ENCODE measurements around the gene COL16A1.

Gene COL16A1

DNA sequence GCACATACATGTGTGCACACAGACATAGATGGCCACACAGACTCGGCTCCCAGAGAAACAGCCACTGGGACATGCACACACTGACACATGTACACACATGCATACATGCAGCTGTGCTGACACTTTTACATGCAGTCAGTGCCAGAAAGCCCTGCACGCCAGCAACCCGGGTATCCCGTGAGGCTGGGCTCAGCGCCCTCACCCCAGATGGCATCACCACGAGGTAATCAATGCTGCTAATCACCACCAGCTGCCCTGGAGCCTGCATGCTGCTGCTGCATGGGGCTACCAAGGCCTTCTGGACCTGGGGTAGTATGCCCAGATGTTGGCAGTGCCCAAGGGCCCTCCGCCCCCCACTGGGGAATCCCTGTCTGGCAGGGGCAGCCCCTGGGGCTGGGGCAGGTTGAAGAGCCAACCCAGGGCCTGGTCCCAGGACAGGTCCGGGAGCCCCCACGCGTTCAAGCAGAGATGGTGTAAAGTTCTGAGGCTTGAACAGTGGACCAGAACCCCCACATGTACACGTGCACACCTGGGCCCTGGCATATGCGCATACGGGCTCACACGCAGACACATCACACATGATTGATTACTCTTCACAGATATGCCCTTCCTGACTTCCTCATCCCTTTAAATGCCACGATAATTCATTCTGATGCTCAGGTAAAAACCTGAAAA lies 2.7 kb upstream of the COL16A1 start:
- Histone ChIP-seq H3K9ac (ENCODE audit: insufficient read length, low read depth) (no peak overlapping the region), H3K9me3 (ENCODE audit: insufficient read depth, low read length) (no peaks in the 10 kb centered on the region), H3K36me3 (ENCODE audit: insufficient read depth, insufficient read length, low read length) (no peaks in the 10 kb centered on the region), H3K4me1 (ENCODE audit: insufficient read depth, insufficient read length) (peaks cover 25% of the 10 kb centered on the region), H3K4me3 (ENCODE audit: insufficient read length, low read depth) (no peak overlapping the region), H3K27me3 (ENCODE audit: insufficient read depth, insufficient read length) (no peaks in the 10 kb centered on the region)
- DNase-seq (ENCODE audit: low read depth, low spot score): no peak
- TF ChIP-seq ZNF274 (IDR thresholded peaks at IDR 0.05; ENCODE audit: low read depth, low read length) (no peak), YY1 (IDR thresholded peaks at IDR 0.05; ENCODE audit: insufficient read depth, insufficient read length) (no peak), SUZ12 (IDR thresholded peaks at IDR 0.05; ENCODE audit: extremely low read depth, insufficient read depth, insufficient read length) (no peak)

DNA sequence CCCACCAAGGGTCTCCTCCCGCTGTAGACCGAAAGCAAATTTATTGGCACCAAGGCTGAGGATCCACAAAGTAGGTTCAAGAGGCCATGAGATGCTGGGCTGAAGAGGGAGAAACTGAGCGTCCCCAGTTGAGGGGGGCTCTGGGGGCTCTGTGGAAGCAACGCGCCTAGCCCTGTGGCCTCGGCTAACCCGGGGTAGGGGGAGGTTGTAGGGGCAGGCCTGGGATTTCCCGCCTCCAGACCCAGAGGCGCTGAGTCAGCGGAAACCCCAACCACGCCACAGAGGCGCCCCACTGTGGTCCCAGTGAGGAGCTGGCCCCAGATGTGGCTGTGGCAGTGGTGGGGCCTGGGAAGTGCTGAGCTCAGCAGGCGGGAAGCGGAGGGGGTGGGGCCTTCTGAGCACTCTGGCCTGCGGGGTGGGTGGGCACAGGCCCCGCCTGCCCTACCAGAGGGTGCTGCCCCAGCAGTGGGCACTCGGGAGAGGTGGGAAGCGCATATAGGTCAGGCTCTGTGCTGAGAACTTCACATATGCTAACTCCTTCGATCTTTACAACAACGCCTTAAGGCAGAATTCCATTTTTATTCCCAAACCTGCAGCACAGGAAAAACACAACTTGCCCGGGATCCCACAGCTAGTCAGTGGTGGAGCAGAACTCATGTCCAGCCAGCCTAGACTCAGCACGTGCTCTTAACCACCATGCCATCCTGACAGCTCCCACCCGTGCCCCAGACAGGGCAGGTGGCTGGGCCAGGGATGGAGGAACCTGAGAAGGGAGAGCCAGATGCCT lies 1.5 kb upstream of the COL16A1 start:
- Histone ChIP-seq H3K9me3 (ENCODE audit: insufficient read depth, low read length) (no peaks in the 10 kb centered on the region), H3K36me3 (ENCODE audit: insufficient read depth, insufficient read length, low read length) (no peaks in the 10 kb centered on the region), H3K4me1 (ENCODE audit: insufficient read depth, insufficient read length) (peaks cover 37% of the 10 kb centered on the region), H3K9ac (ENCODE audit: insufficient read length, low read depth) (peak overlapping the region; percentile 52), H3K4me3 (ENCODE audit: insufficient read length, low read depth) (no peak overlapping the region), H3K27me3 (ENCODE audit: insufficient read depth, insufficient read length) (no peaks in the 10 kb centered on the region)
- peak; percentile 63 for DNase-seq (ENCODE audit: low read depth, low spot score)
- TF ChIP-seq SUZ12 (IDR thresholded peaks at IDR 0.05; ENCODE audit: extremely low read depth, insufficient read depth, insufficient read length) (no peak), YY1 (IDR thresholded peaks at IDR 0.05; ENCODE audit: insufficient read depth, insufficient read length) (no peak), ZNF274 (IDR thresholded peaks at IDR 0.05; ENCODE audit: low read depth, low read length) (no peak)

DNA sequence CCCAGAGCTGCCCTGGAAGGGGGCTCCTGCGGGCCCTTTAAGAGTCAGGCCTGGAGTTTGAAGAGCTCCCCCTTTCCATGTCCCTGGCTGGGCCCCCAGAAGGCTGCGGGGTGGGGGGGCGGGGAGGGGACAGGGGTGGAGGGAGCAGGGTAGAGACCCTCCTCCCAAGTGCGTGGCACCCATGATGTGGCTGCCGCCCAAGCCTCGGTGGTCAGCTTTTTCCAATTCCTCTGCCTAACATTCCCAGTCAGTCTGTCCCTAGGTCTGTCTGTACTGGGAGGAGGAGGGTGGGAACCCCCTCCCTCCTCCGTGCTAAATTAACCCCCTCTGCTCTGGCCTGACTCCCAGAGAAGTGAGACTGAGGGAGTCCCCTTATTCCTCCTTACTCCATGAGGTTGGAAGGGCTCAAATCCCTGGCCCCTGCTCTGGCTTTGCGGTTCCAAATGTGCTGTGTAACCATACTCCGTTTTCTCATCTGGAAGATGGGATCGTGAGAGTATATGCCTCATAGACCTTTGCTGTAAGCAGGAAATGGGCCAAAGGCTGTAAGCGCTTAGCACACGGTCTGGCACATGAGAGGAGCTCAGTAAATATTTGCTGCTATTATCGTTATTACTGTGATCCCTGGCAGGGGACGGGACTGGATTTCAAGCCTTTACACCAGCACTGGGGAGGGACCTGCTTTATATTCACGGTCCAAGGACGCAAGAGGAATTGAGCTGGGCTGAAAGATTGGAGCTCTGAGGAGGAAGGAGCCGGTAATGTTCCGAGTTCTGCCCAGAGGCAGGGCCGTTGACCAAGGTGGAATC lies 658 bp upstream of the COL16A1 start:
- no peak overlapping the region for H3K4me3 ChIP-seq (ENCODE audit: insufficient read length, low read depth)
- no peaks in the 10 kb centered on the region for H3K9me3 ChIP-seq (ENCODE audit: insufficient read depth, low read length)
- H3K36me3 ChIP-seq (ENCODE audit: insufficient read depth, insufficient read length, low read length): no peaks in the 10 kb centered on the region
- peaks cover 42% of the 10 kb centered on the region for H3K4me1 ChIP-seq (ENCODE audit: insufficient read depth, insufficient read length)
- DNase-seq (ENCODE audit: low read depth, low spot score): no peak
- H3K9ac ChIP-seq (ENCODE audit: insufficient read length, low read depth): peak overlapping the region; percentile 52
- TF ChIP-seq SUZ12 (IDR thresholded peaks at IDR 0.05; ENCODE audit: extremely low read depth, insufficient read depth, insufficient read length) (no peak), ZNF274 (IDR thresholded peaks at IDR 0.05; ENCODE audit: low read depth, low read length) (no peak), YY1 (IDR thresholded peaks at IDR 0.05; ENCODE audit: insufficient read depth, insufficient read length) (no peak)
- H3K27me3 ChIP-seq (ENCODE audit: insufficient read depth, insufficient read length): no peaks in the 10 kb centered on the region

DNA sequence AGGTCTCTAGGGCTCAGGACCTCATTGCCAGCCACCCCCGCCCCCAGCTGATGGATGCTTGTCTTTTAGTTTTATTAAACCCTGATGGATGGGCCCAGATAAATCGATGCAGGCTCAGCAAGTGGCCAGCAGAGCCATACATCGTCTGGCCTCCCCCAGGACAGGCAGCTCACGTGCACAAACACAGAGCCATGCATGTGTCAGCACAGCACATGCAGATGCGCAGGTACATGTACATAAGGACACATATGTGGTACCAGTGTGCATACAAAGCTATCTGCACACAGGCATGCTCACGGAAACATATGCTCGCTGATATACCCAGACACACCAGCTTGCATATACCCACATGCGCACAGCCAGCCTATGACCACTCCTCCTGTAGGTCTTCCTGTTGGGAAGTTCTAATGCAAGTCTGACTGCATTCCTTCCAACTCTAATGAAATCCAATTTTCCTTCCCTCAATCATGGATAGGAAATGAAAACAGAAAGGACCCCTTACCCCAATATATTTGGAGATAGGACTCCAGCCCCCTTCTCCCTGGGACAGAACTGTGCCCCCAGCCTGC lies 897 bp downstream of the COL16A1 start:
- no peak overlapping the region for H3K4me3 ChIP-seq (ENCODE audit: insufficient read length, low read depth)
- no peak for DNase-seq (ENCODE audit: low read depth, low spot score)
- H3K4me1 ChIP-seq (ENCODE audit: insufficient read depth, insufficient read length): peaks cover 42% of the 10 kb centered on the region
- H3K27me3 ChIP-seq (ENCODE audit: insufficient read depth, insufficient read length): no peaks in the 10 kb centered on the region
- H3K36me3 ChIP-seq (ENCODE audit: insufficient read depth, insufficient read length, low read length): no peaks in the 10 kb centered on the region
- no peaks in the 10 kb centered on the region for H3K9me3 ChIP-seq (ENCODE audit: insufficient read depth, low read length)
- H3K9ac ChIP-seq (ENCODE audit: insufficient read length, low read depth): no peak overlapping the region
- TF ChIP-seq ZNF274 (IDR thresholded peaks at IDR 0.05; ENCODE audit: low read depth, low read length): no peak
- no peak for TF ChIP-seq SUZ12 (IDR thresholded peaks at IDR 0.05; ENCODE audit: extremely low read depth, insufficient read depth, insufficient read length)
- no peak for TF ChIP-seq YY1 (IDR thresholded peaks at IDR 0.05; ENCODE audit: insufficient read depth, insufficient read length)

DNA sequence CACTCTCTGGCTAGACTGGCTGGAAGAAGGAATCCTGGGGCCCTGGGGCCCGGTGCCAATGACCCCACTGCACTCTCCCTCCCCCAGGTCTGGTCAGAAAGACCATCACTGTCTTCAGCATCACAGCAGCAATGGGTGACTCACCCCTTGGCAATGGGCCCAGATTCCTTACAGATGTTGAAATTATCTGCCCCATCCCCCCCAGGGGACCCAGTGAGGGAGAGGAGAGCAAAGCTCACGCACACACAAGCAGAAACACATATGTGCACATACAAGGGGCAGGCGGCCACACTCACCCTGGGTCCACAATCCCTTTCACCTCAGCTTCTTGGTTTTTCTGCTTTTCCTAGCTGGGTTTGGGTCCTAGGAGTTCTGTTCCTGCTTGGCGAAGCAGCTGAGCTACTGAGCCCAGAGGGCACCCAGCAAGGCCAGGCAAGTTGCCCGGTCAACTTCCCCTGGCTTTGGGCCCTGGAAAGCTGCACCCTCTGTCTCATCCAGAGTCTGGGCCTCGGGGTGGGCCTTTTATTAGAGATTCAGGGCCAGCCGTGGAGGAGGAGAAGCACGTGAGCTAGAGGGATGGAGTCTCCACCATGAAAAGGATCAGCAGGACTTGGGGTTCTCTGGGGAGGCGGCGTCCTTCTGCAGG lies 2.6 kb downstream of the COL16A1 start:
- no peak overlapping the region for H3K9ac ChIP-seq (ENCODE audit: insufficient read length, low read depth)
- H3K27me3 ChIP-seq (ENCODE audit: insufficient read depth, insufficient read length): no peaks in the 10 kb centered on the region
- DNase-seq (ENCODE audit: low read depth, low spot score): peak; percentile 55

DNA sequence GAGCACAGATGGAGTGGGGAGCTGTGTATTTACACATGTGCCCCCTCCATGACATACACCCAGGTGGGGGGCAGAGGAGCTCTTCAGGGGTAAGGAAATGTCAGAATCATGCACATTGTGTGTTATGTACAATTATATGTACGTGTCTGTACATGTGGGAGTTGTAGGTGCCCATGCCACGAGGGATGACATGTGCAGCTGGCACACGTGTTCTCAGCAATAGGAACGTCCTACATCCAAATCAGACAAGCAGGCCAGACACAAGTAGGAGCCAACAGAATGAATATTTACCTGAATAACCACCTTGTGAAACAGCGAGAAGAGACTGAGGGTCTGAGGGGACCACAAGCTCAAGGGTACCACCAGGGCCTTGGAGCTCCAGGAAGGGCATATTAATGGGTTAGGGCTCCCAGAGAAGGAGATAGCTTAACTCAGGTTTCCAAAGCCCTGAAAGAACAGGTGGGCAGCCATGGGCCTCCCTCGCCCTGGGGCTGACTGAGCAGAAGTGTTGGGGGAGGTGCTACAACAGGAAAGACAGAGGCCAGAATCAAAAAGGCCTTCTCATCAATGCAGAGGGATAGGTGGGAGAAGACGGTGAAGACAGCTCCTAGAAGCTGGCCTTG lies 3.2 kb downstream of the COL16A1 start:
- H3K4me1 ChIP-seq (ENCODE audit: insufficient read depth, insufficient read length): peaks cover 49% of the 10 kb centered on the region
- no peak for DNase-seq (ENCODE audit: low read depth, low spot score)
- no peaks in the 10 kb centered on the region for H3K36me3 ChIP-seq (ENCODE audit: insufficient read depth, insufficient read length, low read length)
- no peak for TF ChIP-seq YY1 (IDR thresholded peaks at IDR 0.05; ENCODE audit: insufficient read depth, insufficient read length)
- no peak for TF ChIP-seq SUZ12 (IDR thresholded peaks at IDR 0.05; ENCODE audit: extremely low read depth, insufficient read depth, insufficient read length)
- TF ChIP-seq ZNF274 (IDR thresholded peaks at IDR 0.05; ENCODE audit: low read depth, low read length): no peak
- H3K4me3 ChIP-seq (ENCODE audit: insufficient read length, low read depth): no peak overlapping the region
- no peak overlapping the region for H3K9ac ChIP-seq (ENCODE audit: insufficient read length, low read depth)
- H3K27me3 ChIP-seq (ENCODE audit: insufficient read depth, insufficient read length): no peaks in the 10 kb centered on the region
- H3K9me3 ChIP-seq (ENCODE audit: insufficient read depth, low read length): no peaks in the 10 kb centered on the region

More for the DNA sequence above, 2.6 kb downstream of the COL16A1 start:
- H3K36me3 ChIP-seq (ENCODE audit: insufficient read depth, insufficient read length, low read length): no peaks in the 10 kb centered on the region
- H3K4me1 ChIP-seq (ENCODE audit: insufficient read depth, insufficient read length): peaks cover 49% of the 10 kb centered on the region
- no peak for TF ChIP-seq SUZ12 (IDR thresholded peaks at IDR 0.05; ENCODE audit: extremely low read depth, insufficient read depth, insufficient read length)
- TF ChIP-seq YY1 (IDR thresholded peaks at IDR 0.05; ENCODE audit: insufficient read depth, insufficient read length): no peak
- TF ChIP-seq ZNF274 (IDR thresholded peaks at IDR 0.05; ENCODE audit: low read depth, low read length): no peak
- no peak overlapping the region for H3K4me3 ChIP-seq (ENCODE audit: insufficient read length, low read depth)
- no peaks in the 10 kb centered on the region for H3K9me3 ChIP-seq (ENCODE audit: insufficient read depth, low read length)
